ENCODE results near the gene DNMT3B. TPM values are rescaled to one million over a fixed set of nuclear protein-coding genes. Genes with fewer than 3 reads are reported as not detected.
"Not testable (repeated sequence)": the region's sequence is repeated elsewhere in the genome, so short reads cannot be mapped to it uniquely, and the experiment has no call there.

DNMT3B gene
- total RNA-seq (ENCODE audit: insufficient read depth, low replicate concordance), result 0.48 TPM

GRCh38 chr20:32761831-32762753 lies at the start of gene DNMT3B:
Gene DNMT3B, plus strand, starts transcription at chr20:32762385. Its CDS starts 17,939 bp downstream, at chr20:32780324.
- peak; percentile 74 for DNase-seq (ENCODE audit: low spot score)

GRCh38 chr20:32718749-32719348 lies 43.3 kb upstream of the DNMT3B start:
- no peak for DNase-seq (ENCODE audit: low spot score)

GRCh38 chr20:32727683-32728082 lies 34.5 kb upstream of the DNMT3B start:
- no peak for DNase-seq (ENCODE audit: low spot score)

- DNase-seq (ENCODE audit: low spot score), result not testable (repeated sequence)
Observed at GRCh38 chr20:32728435-32728834, 33.8 kb upstream of the DNMT3B start.

GRCh38 chr20:32729334-32729733 lies 32.9 kb upstream of the DNMT3B start:
- DNase-seq (ENCODE audit: low spot score), result not testable (repeated sequence)

GRCh38 chr20:32731882-32732266 lies 30.3 kb upstream of the DNMT3B start:
- DNase-seq (ENCODE audit: low spot score), result no peak

GRCh38 chr20:32737371-32738223 lies 24.6 kb upstream of the DNMT3B start:
- DNase-seq (ENCODE audit: low spot score), result no peak

- DNase-seq (ENCODE audit: low spot score), result no peak
Observed at GRCh38 chr20:32741151-32741550, 21.0 kb upstream of the DNMT3B start.

- DNase-seq (ENCODE audit: low spot score), result no peak
Observed at GRCh38 chr20:32742322-32743236, 19.6 kb upstream of the DNMT3B start.

GRCh38 chr20:32743237-32744112 lies 18.7 kb upstream of the DNMT3B start, which contains the start of gene COMMD7:
Gene COMMD7, minus strand, starts transcription at chr20:32743467. Its CDS starts 76 bp downstream, at chr20:32743391.
- peak; percentile 50 for DNase-seq (ENCODE audit: low spot score)

GRCh38 chr20:32749914-32750637 lies 12.1 kb upstream of the DNMT3B start:
- peak; percentile 42 for DNase-seq (ENCODE audit: low spot score)

- DNase-seq (ENCODE audit: low spot score), result no peak
Observed at GRCh38 chr20:32751293-32751692, 10.9 kb upstream of the DNMT3B start.

GRCh38 chr20:32751702-32752457 lies 10.3 kb upstream of the DNMT3B start:
- no peak for DNase-seq (ENCODE audit: low spot score)

GRCh38 chr20:32752458-32753250 lies 9.5 kb upstream of the DNMT3B start:
- DNase-seq (ENCODE audit: low spot score), result no peak

- no peak for DNase-seq (ENCODE audit: low spot score)
Observed at GRCh38 chr20:32753731-32754130, 8.5 kb upstream of the DNMT3B start.

- no peak for DNase-seq (ENCODE audit: low spot score)
Observed at GRCh38 chr20:32756156-32756555, 6.0 kb upstream of the DNMT3B start.

GRCh38 chr20:32761417-32761830 lies 761 bp upstream of the DNMT3B start:
- DNase-seq (ENCODE audit: low spot score), result no peak

Measured in umbilical cord (tissue), 2 donors.